Spleen (tissue), 7 donors: ENCODE measurements around the gene LDLRAD4.

ENCODE experiments used
- CTCF ChIP-seq, 11 experiments: fragments of 200-600 bp in 7 of 11; fragments of 450-650 bp in 4 of 11; sonication (generic) in 4 of 11; IDR thresholded peaks in 8 of 11; conservative IDR thresholded peaks in 3 of 11; 1 replicate in 7 of 11; 2 replicates in 4 of 11; pipeline versions ENCODE4 v1.4.0 to v1.8.0; 2016 to 2021; ENCODE audit warnings: antibody characterized with exemption in 11 of 11, inconsistent platforms in 4 of 11, mild to moderate bottlenecking in 1 of 11
- POLR2A ChIP-seq, 3 donors: fragments of 450-650 bp; IDR thresholded peaks; one replicate each; pipeline ENCODE4 v1.5.1; 2017; ENCODE audit warnings: antibody characterized with exemption in 3 of 3, mild to moderate bottlenecking in 1 of 3
- POLR2AphosphoS5 ChIP-seq, 3 donors: sonication (generic); formaldehyde crosslinking; IDR thresholded peaks; one replicate each; pipeline ENCODE4 v1.5.1; 2017; ENCODE audit warnings: antibody characterized with exemption in 3 of 3
- donor health status: DM: no; HTN: no; CAD: no; lungs with moderate emphysema.
- donor health status: DM: no; HTN: no; CAD: no.
- donor health status: DM: no; HTN: no; CAD: no.

GRCh38 chr18:13455960-13456481, 237.5 kb downstream of the LDLRAD4 start:
- TF ChIP-seq CTCF (IDR thresholded peaks at IDR 0.05 in 8 of 11, conservative IDR thresholded peaks at IDR 0.05 in 3 of 11) (no peak), POLR2A (IDR thresholded peaks at IDR 0.05) (no peak), POLR2AphosphoS5 (IDR thresholded peaks at IDR 0.05) (peak in 1 of 3 donors; percentile 14)
